HL-60 (cell line): ENCODE data around the gene SH3BP4.
"Not testable (repeated sequence)": the region's sequence is repeated elsewhere in the genome, so short reads cannot be mapped to it uniquely, and the experiment has no call there.

Experiments used
- DNase-seq, 2 experiments: peaks; one replicate each; pipeline ENCODE4 v3.0.0-alpha.2; 2010 to 2020; ENCODE audit warnings: low read depth in 1 of 2, low spot score in 1 of 2
- H3K27ac ChIP-seq: fragments of 250-450 bp; sonication (Bioruptor Pico); replicated peaks from 2 replicates; pipeline ENCODE4 v1.5.1; 2020; ENCODE audit warnings: mild to moderate bottlenecking, moderate library complexity
- H3K27me3 ChIP-seq: fragments of 250-450 bp; sonication (Bioruptor Pico); 2 replicates; pipeline ENCODE4 v1.5.1; 2021; ENCODE audit warnings: mild to moderate bottlenecking, moderate library complexity; ENCODE audit not compliant: insufficient read depth, poor library complexity, severe bottlenecking
- H3K4me3 ChIP-seq: replicated peaks from 2 replicates; pipeline ENCODE4 v1.5.1; 2011; ENCODE audit warnings: mild to moderate bottlenecking, control low read depth, low read length; ENCODE audit not compliant: insufficient read depth
- CTCF ChIP-seq: IDR thresholded peaks from one replicate; pipeline ENCODE4 v1.5.1; 2011; ENCODE audit warnings: low read length, control low read depth, inconsistent platforms; ENCODE audit not compliant: insufficient read depth
- GABPA ChIP-seq: IDR thresholded peaks from 2 replicates; pipeline ENCODE4 v1.6.1; 2012; ENCODE audit warnings: low read depth
- POLR2AphosphoS5 ChIP-seq: IDR thresholded peaks from 2 replicates; pipeline ENCODE4 v1.6.1; 2012; ENCODE audit warnings: low read depth
- REST ChIP-seq: IDR thresholded peaks from 2 replicates; pipeline ENCODE4 v1.6.1; 2012; ENCODE audit warnings: low read depth; ENCODE audit not compliant: insufficient replicate concordance
- SPI1 ChIP-seq: IDR thresholded peaks from 2 replicates; pipeline ENCODE4 v1.6.1; 2012; ENCODE audit warnings: low read depth, mild to moderate bottlenecking, borderline replicate concordance

Gene SH3BP4

DNA sequence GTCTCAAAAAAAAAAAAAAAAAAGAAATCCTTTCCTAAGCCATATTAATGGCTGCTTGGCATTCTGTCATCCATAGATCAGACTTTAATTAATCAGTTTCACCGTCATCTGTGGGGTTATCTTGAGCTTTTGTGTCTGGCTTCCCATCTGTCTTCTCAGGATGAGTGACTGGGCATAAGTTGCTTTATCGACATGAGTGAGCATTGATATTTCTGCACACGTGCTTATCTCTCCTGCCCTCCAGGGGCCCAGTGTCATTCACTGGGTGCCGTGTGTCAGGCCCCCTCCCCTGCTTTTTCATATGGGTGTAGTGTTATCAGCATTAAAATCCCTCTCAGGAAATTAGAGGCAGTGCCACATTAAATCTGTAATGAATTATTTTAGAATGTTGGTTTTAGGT, 65.6 kb downstream of the SH3BP4 start:
- no peak overlapping the region for H3K27ac ChIP-seq
- no peaks in the 10 kb centered on the region for H3K27me3 ChIP-seq
- H3K4me3 ChIP-seq: no peak overlapping the region
- no peak for TF ChIP-seq REST
- no peak for TF ChIP-seq SPI1
- TF ChIP-seq CTCF: no peak
- no peak for TF ChIP-seq GABPA
- TF ChIP-seq POLR2AphosphoS5: no peak
- no peak for DNase-seq

DNA sequence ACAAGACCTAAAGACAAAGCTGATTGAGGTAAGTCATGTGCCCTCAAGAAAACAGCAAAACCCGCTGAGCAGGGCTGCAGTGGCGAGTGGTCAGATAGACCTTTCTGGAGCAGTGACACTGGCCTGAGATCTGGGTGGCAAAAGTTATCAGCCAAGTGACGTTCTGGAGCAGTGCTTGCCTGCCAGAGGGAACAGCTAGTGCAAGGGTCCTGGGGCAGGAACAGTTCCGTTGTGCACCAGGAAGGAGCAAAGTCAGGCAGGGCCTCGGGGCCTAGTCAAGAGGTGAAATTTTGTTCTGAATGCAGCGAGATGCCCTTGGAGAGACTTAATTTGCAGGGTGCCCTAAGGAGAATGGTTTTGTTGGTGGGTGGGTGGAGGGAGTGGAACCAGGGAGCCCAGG, 67.0 kb downstream of the SH3BP4 start:
- Histone ChIP-seq H3K27me3 (no peaks in the 10 kb centered on the region), H3K4me3 (no peak overlapping the region), H3K27ac (no peak overlapping the region)
- TF ChIP-seq SPI1 (no peak), POLR2AphosphoS5 (no peak), REST (no peak), CTCF (no peak), GABPA (no peak)
- DNase-seq: no peak

- not testable (repeated sequence) for DNase-seq, H3K4me3 ChIP-seq, H3K27ac ChIP-seq, H3K27me3 ChIP-seq
Measured at GRCh38 chr2:235020141-235020540, 68.3 kb downstream of the SH3BP4 start.

DNA sequence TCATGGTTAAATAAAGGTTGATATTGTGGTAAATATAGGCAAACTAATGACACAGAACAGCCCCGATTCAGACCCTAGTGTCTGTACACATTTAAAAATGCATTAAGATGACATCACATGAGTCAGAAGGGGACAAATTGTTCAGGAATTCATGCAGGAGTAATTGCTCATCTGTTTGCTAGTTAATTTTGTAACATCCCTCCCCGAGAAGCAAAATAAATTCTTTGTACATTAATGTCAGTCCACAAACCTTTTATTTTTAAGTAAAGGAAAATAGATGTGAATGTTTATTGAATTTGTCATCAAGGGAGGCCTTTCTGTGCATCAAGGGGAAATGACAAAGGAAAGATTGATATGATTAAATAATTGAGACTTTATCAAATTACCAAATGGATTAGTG, 69.9 kb downstream of the SH3BP4 start:
- no peak overlapping the region for H3K27ac ChIP-seq
- no peak for DNase-seq

More for the DNA sequence above, 69.9 kb downstream of the SH3BP4 start:
- H3K27me3 ChIP-seq: no peaks in the 10 kb centered on the region
- TF ChIP-seq POLR2AphosphoS5: no peak
- TF ChIP-seq GABPA: no peak
- no peak for TF ChIP-seq CTCF
- H3K4me3 ChIP-seq: no peak overlapping the region
